SK-N-SH treated with all-trans-retinoic acid at 6 μM for 48 hours (cell line): ENCODE results near the gene FNDC1.

Experiments
- CREB5 ChIP-seq: fragments of 250-450 bp; sonication (Bioruptor Pico); IDR thresholded peaks from 2 replicates; pipeline ENCODE4 v1.5.1; 2020; ENCODE audit warnings: low read depth, mild to moderate bottlenecking, moderate library complexity
- OSR1 ChIP-seq: fragments of 250-450 bp; sonication (Bioruptor Pico); IDR thresholded peaks from 2 replicates; pipeline ENCODE4 v1.8.0; 2022; ENCODE audit warnings: moderate library complexity, mild to moderate bottlenecking, inconsistent platforms
- PATZ1 ChIP-seq: fragments of 250-450 bp; sonication (Bioruptor Pico); IDR thresholded peaks from 2 replicates; pipeline ENCODE4 v1.8.0; 2020; ENCODE audit warnings: mild to moderate bottlenecking, moderate library complexity, borderline replicate concordance
- TCF4 ChIP-seq: fragments of 250-450 bp; sonication (Bioruptor Pico); IDR thresholded peaks from 2 replicates; pipeline ENCODE4 v1.8.0; 2021; ENCODE audit warnings: mild to moderate bottlenecking, moderate library complexity, borderline replicate concordance
- ZFP3 ChIP-seq: fragments of 250-450 bp; sonication (Bioruptor Pico); IDR thresholded peaks from 2 replicates; pipeline ENCODE4 v1.5.0; 2020; ENCODE audit warnings: mild to moderate bottlenecking, moderate library complexity
- ZFP30 ChIP-seq: fragments of 450-650 bp; formaldehyde crosslinking; IDR thresholded peaks from 2 replicates; pipeline ENCODE4 v1.5.0; 2022; ENCODE audit warnings: mild to moderate bottlenecking, moderate library complexity
- ZNF8 ChIP-seq: fragments of 450-650 bp; formaldehyde crosslinking; IDR thresholded peaks from 2 replicates; pipeline ENCODE4 v1.5.0; 2020; ENCODE audit warnings: mild to moderate bottlenecking, moderate library complexity

- TF ChIP-seq OSR1 (CRISPR knock-in tag): no peak
- no peak for TF ChIP-seq ZFP3 (CRISPR knock-in tag)
- TF ChIP-seq PATZ1: no peak
- TF ChIP-seq TCF4 (CRISPR knock-in tag): no peak
- TF ChIP-seq ZNF8: no peak
- no peak for TF ChIP-seq ZFP30 (CRISPR knock-in tag)
- no peak for TF ChIP-seq CREB5 (CRISPR knock-in tag)
Observed at GRCh38 chr6:159315562-159315961, 146.4 kb downstream of the FNDC1 start.
